RCC 7860 (cell line): ENCODE results near the gene ITGA2.

Experiments
- DNase-seq: peaks from one replicate; pipeline ENCODE4 v3.0.0-alpha.2; 2015; ENCODE audit warnings: low spot score
- FAIRE-seq: peaks from 2 replicates; lab custom pipeline; 2012; peaks lifted over from hg19 to GRCh38; lab: Jason Lieb, UNC

Gene ITGA2

DNA sequence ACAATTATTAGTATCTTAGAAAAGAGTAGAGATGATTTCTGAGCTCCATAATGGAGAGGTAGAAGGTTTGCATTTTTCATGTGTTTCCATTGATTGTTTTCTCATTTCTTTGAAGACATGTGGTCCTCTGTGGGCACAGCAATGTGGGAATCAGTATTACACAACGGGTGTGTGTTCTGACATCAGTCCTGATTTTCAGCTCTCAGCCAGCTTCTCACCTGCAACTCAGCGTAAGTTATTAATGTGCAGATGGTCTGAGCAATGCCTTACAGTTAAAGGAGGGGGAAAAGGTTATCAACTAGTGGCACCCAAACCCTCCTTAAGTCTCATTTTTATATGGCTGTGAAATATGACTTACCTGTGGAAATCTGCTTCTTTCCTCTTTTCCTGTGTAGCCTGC is 59.1 kb downstream of the ITGA2 start:
- FAIRE-seq: no peak

DNA sequence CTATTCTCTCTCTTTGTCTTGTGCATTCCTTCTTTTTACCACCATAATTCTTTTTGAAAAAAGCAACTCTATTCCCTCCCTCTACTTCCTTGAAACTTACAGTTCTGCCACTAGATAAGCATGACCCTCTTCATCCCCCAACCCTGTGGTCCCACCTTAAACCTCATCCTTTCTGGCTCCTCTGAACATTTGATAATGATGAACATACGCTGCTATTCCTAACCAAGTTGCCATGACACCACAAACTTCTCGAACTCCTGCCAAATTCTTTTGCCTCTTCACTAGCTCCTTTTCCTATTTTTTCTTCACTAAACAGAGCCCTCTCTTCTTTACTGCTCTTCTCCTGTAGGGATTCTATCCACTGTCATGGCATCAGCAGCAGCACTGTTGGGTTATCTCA is 63.3 kb downstream of the ITGA2 start:
- no peak for FAIRE-seq
- DNase-seq: no peak

More for the DNA sequence above, 59.1 kb downstream of the ITGA2 start:
- no peak for DNase-seq

DNA sequence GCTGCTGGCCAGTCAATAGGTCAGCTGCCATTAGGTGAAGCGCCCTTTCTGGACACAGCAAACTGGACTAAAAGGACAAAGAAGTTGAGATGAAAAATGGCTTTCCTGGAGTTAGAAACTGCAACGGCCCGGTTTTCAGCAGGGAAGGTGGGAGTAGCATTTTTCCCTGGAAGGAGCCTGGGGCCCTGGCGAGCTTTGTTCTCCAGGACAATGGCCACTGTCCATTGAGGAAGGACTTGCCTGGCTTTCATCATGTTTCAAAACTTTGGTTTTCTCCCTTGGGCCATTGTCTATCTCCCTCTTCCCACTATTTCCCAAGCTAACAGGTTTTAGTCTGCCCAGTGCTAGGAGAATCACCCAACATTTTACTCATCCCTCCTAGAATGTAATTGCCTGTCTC is 64.2 kb downstream of the ITGA2 start:
- no peak for FAIRE-seq
- DNase-seq: no peak

DNA sequence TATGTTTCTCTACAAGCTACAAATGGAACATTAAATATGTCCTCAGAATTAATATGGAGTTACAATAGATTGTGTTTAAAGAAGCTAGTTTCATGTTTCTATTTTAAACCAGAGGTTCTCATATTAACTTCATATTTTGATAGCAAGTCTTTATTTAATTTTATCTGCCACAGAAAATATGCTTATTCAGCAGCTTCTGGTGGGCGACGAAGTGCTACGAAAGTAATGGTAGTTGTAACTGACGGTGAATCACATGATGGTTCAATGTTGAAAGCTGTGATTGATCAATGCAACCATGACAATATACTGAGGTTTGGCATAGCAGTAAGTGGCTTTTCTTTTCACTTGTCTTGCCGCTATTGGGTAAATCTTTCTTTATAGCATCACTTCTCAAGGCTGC is 66.2 kb downstream of the ITGA2 start:
- no peak for FAIRE-seq

DNA sequence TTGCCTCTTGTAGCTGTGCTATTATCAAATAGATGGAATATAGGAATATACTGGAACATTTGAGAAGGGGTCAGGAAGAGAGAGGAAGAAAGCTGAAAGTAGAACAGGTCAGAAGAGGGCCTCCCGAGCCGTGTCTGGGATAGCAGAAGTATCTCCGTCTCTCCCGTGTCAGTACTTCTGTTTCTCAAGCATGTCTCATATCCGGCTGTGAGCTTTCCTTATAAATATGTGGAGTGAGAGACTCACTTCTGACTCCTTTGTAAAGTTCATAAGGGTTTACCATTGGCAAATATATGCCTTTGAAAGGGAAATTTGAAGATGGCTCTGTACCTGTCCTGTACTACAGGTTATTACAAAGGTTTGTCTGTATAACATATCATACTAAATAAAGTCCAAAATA is 70.1 kb downstream of the ITGA2 start:
- DNase-seq (no peak), FAIRE-seq (no peak)

More for the DNA sequence above, 66.2 kb downstream of the ITGA2 start:
- no peak for DNase-seq

DNA sequence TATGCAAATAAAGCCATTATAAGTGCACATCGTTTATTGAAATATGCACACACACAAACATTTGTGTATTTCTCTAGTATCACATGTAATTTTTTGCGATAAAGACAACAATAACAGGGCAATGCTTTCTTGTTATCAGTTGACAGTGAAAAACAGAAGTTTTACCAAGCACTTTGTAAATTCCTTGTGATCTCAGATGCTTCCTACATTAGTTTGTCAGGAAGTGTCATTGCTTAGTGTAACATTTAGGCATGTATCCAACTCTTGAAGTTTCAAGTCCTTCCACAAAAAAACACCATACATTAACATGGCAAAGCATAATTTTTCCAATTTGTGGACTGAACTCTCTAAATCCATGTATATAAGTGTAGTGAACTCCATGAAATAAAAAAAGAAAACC is 74.0 kb downstream of the ITGA2 start:
- FAIRE-seq (no peak), DNase-seq (no peak)

DNA sequence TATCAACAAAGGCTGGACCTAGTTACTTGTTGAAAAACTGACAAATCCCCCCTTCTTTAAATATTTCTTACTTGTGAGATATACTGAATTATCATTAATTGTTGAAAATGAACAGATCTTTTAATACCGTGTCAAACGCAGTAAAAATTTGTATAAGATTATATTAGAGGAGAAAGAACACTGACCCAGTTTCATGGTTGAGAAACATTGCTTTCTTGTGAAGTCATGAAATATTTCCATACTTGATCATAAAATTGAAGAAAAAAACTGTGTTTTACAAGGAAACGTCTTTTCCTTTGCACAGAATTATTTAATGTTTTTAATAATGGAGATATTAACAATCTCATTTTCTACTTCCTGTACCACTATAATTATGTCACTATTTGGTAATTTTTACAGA is 74.6 kb downstream of the ITGA2 start:
- no peak for FAIRE-seq
- DNase-seq: no peak

DNA sequence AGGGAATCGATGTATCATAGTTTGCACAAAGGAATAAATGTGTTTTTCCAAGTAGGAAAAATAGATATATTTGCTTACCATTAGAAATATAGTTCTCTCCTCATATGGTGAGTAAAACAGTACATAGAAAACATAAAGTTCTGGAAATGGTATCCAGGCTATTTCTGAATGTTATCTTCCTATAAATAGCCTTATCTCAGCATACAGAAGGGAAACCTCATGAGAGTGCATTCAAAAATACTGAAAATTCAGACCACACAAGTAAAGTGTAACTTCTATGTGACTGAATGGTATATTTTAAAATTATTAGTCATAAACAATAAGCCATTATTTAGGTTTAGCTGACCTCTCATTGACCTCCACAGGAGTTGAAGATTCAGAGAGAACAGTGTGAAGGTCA is 76.9 kb downstream of the ITGA2 start:
- DNase-seq (no peak), FAIRE-seq (no peak)

DNA sequence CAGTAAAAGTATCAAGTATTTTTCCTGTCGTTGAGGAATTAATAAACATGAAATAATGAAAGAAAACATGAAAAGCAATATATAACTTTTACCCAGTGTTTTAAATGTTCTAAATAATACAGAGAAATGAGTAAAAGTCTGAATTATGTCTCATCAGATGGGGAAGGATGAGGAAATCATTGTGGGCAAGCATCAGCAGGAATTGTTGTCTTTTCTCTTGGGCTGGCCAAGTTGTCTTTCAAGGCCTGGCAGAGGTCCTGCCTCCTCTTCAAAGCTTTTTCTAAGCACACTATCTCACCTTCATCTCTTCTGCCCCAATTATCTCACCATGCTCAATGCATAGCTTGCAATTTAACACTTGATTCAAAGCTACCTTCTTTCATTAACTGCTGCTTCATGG is 78.5 kb downstream of the ITGA2 start:
- DNase-seq: no peak
- no peak for FAIRE-seq

DNA sequence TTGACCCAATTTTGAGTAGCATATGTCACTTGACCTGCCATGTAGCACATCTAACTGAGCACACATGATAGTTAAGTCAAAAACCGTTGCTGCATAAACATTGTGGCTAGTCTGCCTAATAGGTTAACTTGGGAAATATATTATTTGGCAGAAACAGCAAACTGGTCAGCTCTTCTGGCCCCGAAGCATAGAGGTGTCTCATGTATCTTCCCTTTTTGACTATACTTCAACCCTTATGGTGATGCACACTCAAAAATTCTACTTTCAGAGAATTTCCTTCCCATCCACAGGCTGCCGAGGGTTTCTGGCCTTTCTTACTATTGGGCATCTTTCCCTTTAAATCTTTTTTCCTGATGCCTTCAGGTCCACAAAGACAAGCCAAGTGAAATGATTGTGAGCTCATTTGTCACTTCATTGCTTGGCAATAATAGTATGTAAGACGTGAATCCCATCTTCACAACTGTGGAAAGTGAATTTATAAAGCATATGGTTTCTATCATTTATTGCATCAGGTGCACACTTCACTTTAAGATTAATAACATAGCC is 79.2 kb downstream of the ITGA2 start:
- no peak for DNase-seq
- no peak for FAIRE-seq

DNA sequence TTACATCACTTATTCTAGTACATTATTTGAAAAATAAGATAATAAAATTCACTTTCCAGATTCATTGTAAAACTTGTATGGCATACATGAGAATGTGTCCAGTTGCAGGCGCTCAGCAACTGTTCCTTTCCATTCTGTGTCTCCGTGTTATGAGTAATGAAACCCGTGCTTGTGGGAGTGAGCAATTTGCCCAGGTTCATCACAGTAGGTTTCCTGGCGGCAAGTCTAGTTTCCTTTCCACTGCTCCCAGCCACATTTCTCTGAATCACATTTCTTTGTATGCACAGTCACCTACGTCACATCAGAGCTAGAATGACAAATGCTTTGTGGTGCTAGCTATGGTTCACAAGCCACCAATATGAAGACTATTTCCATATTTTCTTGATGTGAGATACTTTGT is 80.5 kb downstream of the ITGA2 start:
- DNase-seq: peak; percentile 84
- FAIRE-seq: peak; percentile 87

DNA sequence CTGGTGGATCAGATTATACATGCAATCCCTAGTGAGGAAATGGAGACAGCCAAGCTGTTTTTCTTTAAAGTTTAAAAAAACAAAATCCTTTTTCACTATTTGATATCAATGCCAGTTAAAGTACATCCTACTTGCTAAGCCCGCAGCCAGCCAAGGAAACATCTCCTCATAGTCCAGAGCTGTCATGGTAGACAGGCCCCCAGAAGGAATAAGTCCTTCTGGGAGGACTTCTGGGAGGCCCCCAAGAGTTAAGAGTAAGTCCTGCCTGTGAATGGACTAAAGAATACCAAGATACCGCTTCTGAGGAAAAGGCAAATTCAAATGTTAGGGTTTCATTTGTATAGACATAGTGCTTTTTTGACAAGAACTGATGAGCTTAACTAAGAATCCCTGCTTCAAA is 82.1 kb downstream of the ITGA2 start:
- FAIRE-seq (no peak), DNase-seq (no peak)

DNA sequence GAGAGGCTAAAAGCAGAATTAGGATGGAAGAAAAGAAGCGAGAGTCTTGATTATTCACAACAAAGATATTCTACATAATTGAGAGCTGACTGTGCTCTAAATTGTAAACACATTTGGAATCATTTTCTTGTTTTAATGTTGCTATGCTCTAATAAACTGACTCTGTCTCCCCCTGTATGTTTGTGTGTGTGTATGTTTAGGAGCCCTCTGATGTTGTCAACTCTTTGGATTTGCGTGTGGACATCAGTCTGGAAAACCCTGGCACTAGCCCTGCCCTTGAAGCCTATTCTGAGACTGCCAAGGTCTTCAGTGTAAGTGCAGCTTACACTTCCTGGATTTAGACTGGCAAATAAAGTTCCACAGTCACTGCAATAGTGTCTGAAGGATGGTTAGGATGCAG is 82.6 kb downstream of the ITGA2 start:
- DNase-seq (no peak), FAIRE-seq (no peak)

DNA sequence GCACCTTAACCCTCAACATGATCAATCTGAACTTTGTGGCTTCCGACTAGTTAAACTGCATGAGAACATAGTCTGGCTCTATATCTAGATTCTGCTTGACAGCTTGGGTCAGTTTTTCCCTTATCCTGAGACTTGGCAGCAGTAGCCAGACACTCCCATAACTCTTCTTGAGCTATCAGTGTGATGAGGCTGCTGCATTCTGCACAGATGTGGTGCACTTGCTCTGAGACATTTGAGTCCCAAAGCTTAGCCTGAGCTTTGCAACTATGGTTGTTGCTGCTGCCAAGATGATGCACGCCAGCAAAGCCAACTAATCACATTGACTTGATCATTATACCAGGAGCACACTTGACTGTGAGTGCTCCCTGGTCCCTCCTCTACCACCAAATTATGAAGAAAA is 84.2 kb downstream of the ITGA2 start:
- FAIRE-seq (no peak), DNase-seq (no peak)

DNA sequence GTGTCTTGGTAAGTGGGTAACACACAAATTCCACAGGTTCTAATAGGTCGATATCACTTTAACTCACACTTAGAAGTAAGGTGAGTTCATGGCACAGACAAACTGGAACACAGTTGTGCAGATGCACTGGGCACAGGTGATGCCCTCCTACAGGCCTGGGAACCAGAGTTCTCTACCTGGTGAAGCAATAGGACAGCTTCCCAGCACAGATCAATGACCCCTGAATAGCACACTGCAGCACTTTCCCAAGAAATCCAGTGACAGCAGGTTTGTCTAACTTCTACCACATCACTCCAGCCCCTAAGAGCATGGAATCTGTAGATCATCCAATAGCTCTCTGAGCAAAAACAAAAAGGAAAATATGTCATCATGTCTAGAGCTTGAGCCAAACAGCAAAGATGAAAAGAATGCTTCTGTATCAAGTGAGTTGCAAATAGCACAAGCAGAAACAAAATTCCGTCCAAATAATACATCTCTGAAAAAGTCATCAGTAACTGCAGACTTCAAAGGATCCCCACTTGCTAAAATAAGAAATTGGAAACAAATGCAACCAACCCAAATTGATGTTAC is 86.9 kb downstream of the ITGA2 start:
- FAIRE-seq: no peak

DNA sequence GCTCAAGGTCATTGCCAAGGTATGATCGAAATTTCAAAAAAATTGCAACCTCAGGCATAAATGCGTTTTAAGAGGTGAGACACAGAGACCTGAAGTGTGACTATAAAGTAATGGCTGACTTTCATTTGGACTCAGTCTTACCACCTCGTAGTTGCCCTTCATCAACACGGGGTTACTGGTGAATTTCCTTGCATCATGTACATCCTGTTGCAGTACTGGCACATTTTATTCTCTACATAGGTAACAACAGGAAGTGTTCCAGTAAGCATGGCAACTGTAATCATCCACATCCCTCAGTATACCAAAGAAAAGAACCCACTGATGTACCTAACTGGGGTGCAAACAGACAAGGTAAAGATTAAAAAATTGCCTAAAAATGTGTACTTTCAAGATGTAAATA is 91.1 kb downstream of the ITGA2 start:
- FAIRE-seq (no peak), DNase-seq (no peak)

More for the DNA sequence above, 86.9 kb downstream of the ITGA2 start:
- DNase-seq: no peak

DNA sequence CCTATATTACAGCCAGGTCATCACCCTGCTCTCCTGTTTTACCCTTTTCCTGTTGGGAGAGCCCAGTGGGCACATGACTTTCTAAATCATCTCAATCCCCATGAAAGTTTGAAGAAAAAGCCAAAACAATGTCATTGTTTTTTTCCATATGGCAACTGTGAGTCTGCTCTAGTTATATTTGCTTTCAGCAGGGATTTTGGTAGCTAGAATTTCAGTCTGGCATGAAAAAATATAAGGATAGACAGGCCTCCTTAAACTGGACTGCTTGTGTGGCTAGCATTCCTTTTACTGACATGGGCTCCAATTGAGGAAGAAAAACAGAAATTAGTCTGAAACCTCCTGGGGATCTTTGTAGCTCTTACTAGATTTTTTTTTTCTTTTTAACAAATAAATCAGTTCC is 94.8 kb downstream of the ITGA2 start:
- FAIRE-seq (no peak), DNase-seq (no peak)

DNA sequence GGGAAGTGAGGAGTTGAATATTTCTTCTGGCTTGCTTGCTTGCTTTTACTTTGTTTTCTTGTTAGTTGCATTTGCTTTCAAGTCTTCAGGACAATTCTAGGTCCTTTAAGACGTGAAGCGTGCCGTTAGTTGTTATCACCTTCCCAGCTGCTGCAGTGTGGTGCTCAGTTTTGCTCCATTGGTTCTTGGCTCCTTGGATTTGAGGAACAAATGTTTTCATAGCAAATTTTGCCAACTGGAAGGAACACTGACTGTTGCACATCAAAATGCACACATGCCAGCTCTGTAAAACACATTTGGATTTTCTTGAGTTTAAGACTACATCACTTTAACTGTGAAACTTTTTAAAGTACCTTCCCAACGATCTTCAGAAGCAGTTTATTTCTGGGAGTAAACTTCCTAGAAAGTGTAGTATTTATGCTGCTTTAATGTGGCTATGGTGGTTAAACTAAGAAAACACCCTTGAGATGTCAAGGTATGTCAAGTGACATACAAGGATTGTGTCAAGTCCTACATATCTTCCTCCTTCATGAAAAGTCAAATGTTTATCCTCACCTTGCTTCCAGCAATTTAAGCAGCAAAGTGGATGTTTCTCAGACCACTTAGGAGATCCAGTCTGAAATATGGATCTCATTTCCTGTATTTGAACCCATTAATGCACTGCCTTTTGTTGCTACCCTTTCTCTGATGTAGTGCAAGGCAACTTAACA is 95.5 kb downstream of the ITGA2 start:
- FAIRE-seq (no peak), DNase-seq (no peak)

DNA sequence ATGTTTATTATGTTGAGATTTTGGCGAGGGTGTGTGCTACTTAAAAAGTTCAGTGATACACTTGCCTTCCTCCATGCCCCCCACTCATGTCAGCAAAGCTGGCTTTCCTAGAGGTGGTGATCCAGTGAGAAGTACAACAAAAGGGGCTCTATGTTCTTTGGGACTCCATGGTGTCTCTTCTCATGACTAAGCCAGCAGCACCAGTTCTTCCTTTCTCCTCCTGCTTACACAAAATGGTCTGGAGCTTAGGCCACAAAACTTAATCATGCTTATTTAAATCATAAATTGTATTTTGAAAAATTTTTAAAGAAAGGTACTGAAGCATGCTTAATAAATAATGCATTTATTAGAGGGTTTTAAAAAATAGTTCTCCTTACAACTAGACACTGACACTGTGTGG is 98.0 kb downstream of the ITGA2 start:
- FAIRE-seq: no peak
- DNase-seq: no peak

DNA sequence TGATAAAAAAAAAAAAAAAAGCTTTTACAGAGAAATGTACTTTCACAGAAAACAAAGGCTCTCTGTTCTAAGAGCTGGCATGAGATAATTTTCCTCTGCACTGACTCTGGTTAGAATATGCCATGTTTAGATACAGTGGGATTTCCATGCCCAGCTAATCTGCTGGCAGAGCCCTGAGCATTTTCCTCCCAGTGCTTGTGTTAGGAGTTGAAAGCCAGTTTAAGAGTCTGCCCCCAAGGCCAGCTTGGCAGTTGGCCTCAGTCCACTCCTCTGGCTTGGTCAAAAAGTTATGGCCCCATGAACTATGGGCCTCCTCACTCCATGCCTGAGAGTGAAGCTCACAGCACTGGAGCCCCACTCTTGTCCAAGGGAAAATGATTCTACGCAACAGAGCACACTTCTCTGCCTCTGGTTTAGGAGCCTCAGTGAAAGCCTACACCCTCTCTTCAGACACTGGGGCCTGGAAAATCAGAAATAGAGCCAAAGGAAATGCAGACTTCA is 98.5 kb downstream of the ITGA2 start:
- no peak for FAIRE-seq

DNA sequence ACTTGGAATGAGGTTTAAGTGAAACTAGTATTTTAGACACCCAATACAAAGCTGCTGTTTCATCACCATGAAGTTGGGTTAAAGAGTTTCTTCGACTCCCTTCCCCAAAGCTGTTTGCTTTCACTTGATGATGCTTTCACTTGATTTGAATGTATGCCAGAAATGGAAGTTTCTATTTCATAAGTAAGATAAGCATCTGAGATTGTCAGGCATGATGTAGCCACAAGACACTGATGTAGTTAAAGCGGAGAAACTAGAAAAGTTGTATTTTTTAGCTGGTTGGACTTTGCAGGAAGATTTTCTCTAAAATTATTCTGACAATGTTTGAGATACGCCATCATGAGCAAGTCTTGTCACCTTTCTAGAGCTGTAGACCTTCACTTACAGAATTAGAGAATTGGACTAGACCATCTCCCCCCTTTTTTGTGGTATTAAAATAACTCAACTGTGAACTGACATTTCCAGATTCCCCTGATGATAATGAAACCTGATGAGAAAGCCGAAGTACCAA is 100.4 kb downstream of the ITGA2 start:
- FAIRE-seq: no peak
- DNase-seq: no peak

More for the DNA sequence above, 98.5 kb downstream of the ITGA2 start:
- DNase-seq: no peak

DNA sequence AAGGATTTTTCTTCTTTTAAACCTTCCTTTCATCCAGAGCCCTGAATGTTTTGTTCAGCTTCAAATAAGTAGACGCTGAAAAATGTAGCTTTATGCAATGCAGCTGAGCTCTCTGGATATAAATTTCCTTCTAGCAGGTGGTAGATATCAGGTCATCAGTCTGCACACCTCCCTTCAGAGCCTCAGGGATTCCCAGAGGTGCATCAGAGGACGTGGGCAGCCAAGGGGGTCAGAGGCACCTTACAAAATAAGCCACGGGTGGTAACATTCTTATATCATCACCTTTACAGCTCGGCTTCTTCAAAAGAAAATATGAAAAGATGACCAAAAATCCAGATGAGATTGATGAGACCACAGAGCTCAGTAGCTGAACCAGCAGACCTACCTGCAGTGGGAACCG is 101.1 kb downstream of the ITGA2 start:
- FAIRE-seq (no peak), DNase-seq (no peak)
